Trophoblast cell (in vitro differentiated cells and primary cell): ENCODE data around the gene LAMB1.
"Not testable (repeated sequence)": the region's sequence is repeated elsewhere in the genome, so short reads cannot be mapped to it uniquely, and the experiment has no call there.

ENCODE experiments used
- DNase-seq, 2 donors: peaks; one replicate each; pipeline ENCODE4 v3.0.0-alpha.2; 2016
- H2AFZ ChIP-seq: 2 replicates; pipeline ENCODE4 v1.6.1; 2013; ENCODE audit warnings: low read length, moderate library complexity, mild to moderate bottlenecking; ENCODE audit not compliant: insufficient read depth, poor library complexity
- H2AK5ac ChIP-seq: 2 replicates; pipeline ENCODE4 v1.6.1; 2013; ENCODE audit warnings: mild to moderate bottlenecking, low read length
- H2BK120ac ChIP-seq: 2 replicates; pipeline ENCODE4 v1.6.1; 2013; ENCODE audit warnings: low read length, mild to moderate bottlenecking, moderate library complexity; ENCODE audit not compliant: insufficient read depth, poor library complexity
- H2BK12ac ChIP-seq: 2 replicates; pipeline ENCODE4 v1.6.1; 2013; ENCODE audit warnings: mild to moderate bottlenecking, low read length, moderate library complexity
- H2BK5ac ChIP-seq: 2 replicates; pipeline ENCODE4 v1.6.1; 2013; ENCODE audit warnings: low read length, low read depth, moderate library complexity, mild to moderate bottlenecking; ENCODE audit not compliant: poor library complexity
- H3K14ac ChIP-seq: 2 replicates; pipeline ENCODE4 v1.6.1; 2013; ENCODE audit warnings: mild to moderate bottlenecking, low read length
- H3K18ac ChIP-seq: 2 replicates; pipeline ENCODE4 v1.6.1; 2013; ENCODE audit warnings: mild to moderate bottlenecking, low read length
- H3K23ac ChIP-seq: 2 replicates; pipeline ENCODE4 v1.6.1; 2013; ENCODE audit warnings: low read length
- H3K27ac ChIP-seq: 2 replicates; pipeline ENCODE4 v1.5.1; 2013; ENCODE audit warnings: low read depth, mild to moderate bottlenecking, inconsistent platforms, low read length, moderate library complexity
- H3K27me3 ChIP-seq: 2 replicates; pipeline ENCODE4 v1.6.1; 2013; ENCODE audit warnings: inconsistent platforms, mild to moderate bottlenecking, low read length, moderate library complexity; ENCODE audit not compliant: insufficient read depth
- H3K36me3 ChIP-seq, 2 experiments: 1 replicate in 1 of 2; 2 replicates in 1 of 2; pipeline ENCODE4 v1.6.1; 2013; ENCODE audit warnings: low read length in 2 of 2, mild to moderate bottlenecking in 2 of 2, moderate library complexity in 1 of 2; ENCODE audit not compliant: insufficient read depth in 2 of 2, control insufficient read depth in 1 of 2
- H3K4ac ChIP-seq: 2 replicates; pipeline ENCODE4 v1.6.1; 2013; ENCODE audit warnings: low read depth, mild to moderate bottlenecking, low read length, moderate library complexity
- H3K4me1 ChIP-seq, 2 experiments: 1 replicate in 1 of 2; 2 replicates in 1 of 2; pipeline ENCODE4 v1.6.1; 2013; ENCODE audit warnings: low read length in 2 of 2, mild to moderate bottlenecking in 2 of 2, moderate library complexity in 1 of 2; ENCODE audit not compliant: insufficient read depth in 2 of 2, control insufficient read depth in 1 of 2
- H3K4me2 ChIP-seq: 2 replicates; pipeline ENCODE4 v1.6.1; 2013; ENCODE audit warnings: inconsistent platforms, mild to moderate bottlenecking, low read length, moderate library complexity
- H3K4me3 ChIP-seq: 2 replicates; pipeline ENCODE4 v1.5.1; 2013; ENCODE audit warnings: mild to moderate bottlenecking, low read depth, low read length, inconsistent platforms
- H3K79me1 ChIP-seq: one replicate; pipeline ENCODE4 v1.6.1; 2013; ENCODE audit warnings: low read length
- H3K79me2 ChIP-seq: 2 replicates; pipeline ENCODE4 v1.6.1; 2013; ENCODE audit warnings: low read length, mild to moderate bottlenecking; ENCODE audit not compliant: control insufficient read depth, insufficient read depth, poor library complexity
- H3K9ac ChIP-seq: 2 replicates; pipeline ENCODE4 v1.6.1; 2013; ENCODE audit warnings: mild to moderate bottlenecking, low read length
- H3K9me3 ChIP-seq: 2 replicates; pipeline ENCODE4 v1.6.1; 2013; ENCODE audit warnings: low read depth, mild to moderate bottlenecking, control low read depth, inconsistent platforms, low read length; ENCODE audit not compliant: insufficient read depth
- H4K12ac ChIP-seq: 2 replicates; pipeline ENCODE4 v1.6.1; 2013; ENCODE audit warnings: low read depth, mild to moderate bottlenecking, low read length, moderate library complexity
- H4K8ac ChIP-seq: 2 replicates; pipeline ENCODE4 v1.6.1; 2013; ENCODE audit warnings: low read depth, mild to moderate bottlenecking, low read length, moderate library complexity
- H4K91ac ChIP-seq: one replicate; pipeline ENCODE4 v1.6.1; 2013; ENCODE audit warnings: low read depth, mild to moderate bottlenecking, low read length, moderate library complexity
- WGBS: extraction: QIAGEN DNeasy Blood & Tissue Kit; methylation state at CpG from one replicate; pipeline ENCODE4 v1.1.7; 2013; ENCODE audit warnings: missing lambda C conversion rate; ENCODE audit not compliant: insufficient read length, insufficient coverage; ENCODE audit errors: extremely low coverage; 5-methylcytosine and 5-hydroxymethylcytosine counted together

Gene LAMB1

GRCh38 chr7:107924841-107925504 is 78.0 kb downstream of the LAMB1 start:
- no peaks in the 10 kb centered on the region for H3K27me3 ChIP-seq
- no peaks in the 10 kb centered on the region for H3K4me1 ChIP-seq
- H3K18ac ChIP-seq: no peak overlapping the region
- H3K4me3 ChIP-seq: no peak overlapping the region
- no peak overlapping the region for H2BK5ac ChIP-seq
- no peak overlapping the region for H4K12ac ChIP-seq
- H3K36me3 ChIP-seq: peaks cover 17 to 40% of the 10 kb centered on the region in 2 experiments
- no peak overlapping the region for H3K14ac ChIP-seq
- DNase-seq: peak; percentile 36 to 72
- H4K91ac ChIP-seq: no peak overlapping the region
- no peak overlapping the region for H3K4me2 ChIP-seq
- H2BK12ac ChIP-seq: no peak overlapping the region
- H3K9me3 ChIP-seq: no peaks in the 10 kb centered on the region
- H3K79me1 ChIP-seq: no peaks in the 10 kb centered on the region
- no peaks in the 10 kb centered on the region for H3K79me2 ChIP-seq
- H2AK5ac ChIP-seq: no peak overlapping the region
- H3K9ac ChIP-seq: no peak overlapping the region
- no CpG with 5 or more reads among the region's 5 CpGs for WGBS
- H3K23ac ChIP-seq: no peak overlapping the region
- no peak overlapping the region for H3K4ac ChIP-seq
- no peak overlapping the region for H2BK120ac ChIP-seq
- peak overlapping the region; percentile 47 for H4K8ac ChIP-seq
- H2AFZ ChIP-seq: no peak overlapping the region
- no peak overlapping the region for H3K27ac ChIP-seq

GRCh38 chr7:107922886-107923285 is 80.1 kb downstream of the LAMB1 start:
- no peak overlapping the region for H4K8ac ChIP-seq
- no peak overlapping the region for H3K18ac ChIP-seq
- H3K14ac ChIP-seq: no peak overlapping the region
- peak; percentile 19 to 50 for DNase-seq
- H3K4me3 ChIP-seq: no peak overlapping the region
- H3K36me3 ChIP-seq: peaks cover 13 to 28% of the 10 kb centered on the region in 2 experiments
- no peak overlapping the region for H3K9ac ChIP-seq
- no peaks in the 10 kb centered on the region for H3K79me2 ChIP-seq
- no peak overlapping the region for H2AFZ ChIP-seq
- no peak overlapping the region for H2AK5ac ChIP-seq
- no peak overlapping the region for H4K12ac ChIP-seq
- WGBS: no CpG with 5 or more reads among the region's 1 CpG
- no peak overlapping the region for H2BK5ac ChIP-seq
- no peak overlapping the region for H3K23ac ChIP-seq
- no peak overlapping the region for H3K27ac ChIP-seq
- no peaks in the 10 kb centered on the region for H3K4me1 ChIP-seq
- H3K27me3 ChIP-seq: no peaks in the 10 kb centered on the region
- H4K91ac ChIP-seq: no peak overlapping the region
- no peaks in the 10 kb centered on the region for H3K79me1 ChIP-seq
- H3K4me2 ChIP-seq: no peak overlapping the region
- H2BK12ac ChIP-seq: no peak overlapping the region
- no peak overlapping the region for H3K4ac ChIP-seq
- H3K9me3 ChIP-seq: no peaks in the 10 kb centered on the region
- H2BK120ac ChIP-seq: no peak overlapping the region

- not testable (repeated sequence) for H2AK5ac ChIP-seq, H3K27ac ChIP-seq, H3K79me2 ChIP-seq, H2BK12ac ChIP-seq, H2BK120ac ChIP-seq, H3K4me3 ChIP-seq, H3K4me1 ChIP-seq, DNase-seq, H3K79me1 ChIP-seq, H3K23ac ChIP-seq, H3K4ac ChIP-seq, H3K18ac ChIP-seq, H3K9me3 ChIP-seq, H4K12ac ChIP-seq, H2BK5ac ChIP-seq, H4K91ac ChIP-seq, H3K27me3 ChIP-seq, H3K9ac ChIP-seq, H3K4me2 ChIP-seq, H4K8ac ChIP-seq, H3K14ac ChIP-seq, H2AFZ ChIP-seq
- WGBS: no CpG with 5 or more reads among the region's 2 CpGs
- H3K36me3 ChIP-seq: peaks cover 13 to 30% of the 10 kb centered on the region in 2 experiments
These were observed 81.1 kb downstream of the LAMB1 start for GRCh38 chr7:107921826-107922225.

GRCh38 chr7:107920048-107920772 is 82.8 kb downstream of the LAMB1 start:
- Histone ChIP-seq H3K4me1 (no peaks in the 10 kb centered on the region), H3K23ac (peak overlapping the region; percentile 95), H2BK5ac (no peak overlapping the region), H3K4me2 (no peak overlapping the region), H3K18ac (no peak overlapping the region), H3K14ac (no peak overlapping the region), H4K8ac (no peak overlapping the region), H2BK12ac (no peak overlapping the region), H2BK120ac (no peak overlapping the region), H3K27ac (no peak overlapping the region), H3K79me1 (no peaks in the 10 kb centered on the region), H3K4ac (no peak overlapping the region), H3K79me2 (no peaks in the 10 kb centered on the region), H2AFZ (no peak overlapping the region), H3K9ac (no peak overlapping the region), H3K36me3 (peaks cover 10 to 26% of the 10 kb centered on the region in 2 experiments), H2AK5ac (no peak overlapping the region), H4K91ac (no peak overlapping the region), H3K9me3 (no peaks in the 10 kb centered on the region), H3K4me3 (no peak overlapping the region), H3K27me3 (no peaks in the 10 kb centered on the region), H4K12ac (no peak overlapping the region)
- no peak for DNase-seq
- WGBS: no CpG with 5 or more reads among the region's 1 CpG
